Measurements from ENCODE around the gene CTBP2.
A peak's percentile ranks its signal among the peaks of the same experiment; 100 is the strongest.

CTBP2 gene

GRCh38 chr10:125159932-125160855 lies at the start of gene CTBP2:
Gene CTBP2, minus strand, starts transcription at chr10:125160563.
- DNase-seq = no peak

GRCh38 chr10:125209591-125210355 lies 49.4 kb upstream of the CTBP2 start:
- no peak for DNase-seq

DNA sequence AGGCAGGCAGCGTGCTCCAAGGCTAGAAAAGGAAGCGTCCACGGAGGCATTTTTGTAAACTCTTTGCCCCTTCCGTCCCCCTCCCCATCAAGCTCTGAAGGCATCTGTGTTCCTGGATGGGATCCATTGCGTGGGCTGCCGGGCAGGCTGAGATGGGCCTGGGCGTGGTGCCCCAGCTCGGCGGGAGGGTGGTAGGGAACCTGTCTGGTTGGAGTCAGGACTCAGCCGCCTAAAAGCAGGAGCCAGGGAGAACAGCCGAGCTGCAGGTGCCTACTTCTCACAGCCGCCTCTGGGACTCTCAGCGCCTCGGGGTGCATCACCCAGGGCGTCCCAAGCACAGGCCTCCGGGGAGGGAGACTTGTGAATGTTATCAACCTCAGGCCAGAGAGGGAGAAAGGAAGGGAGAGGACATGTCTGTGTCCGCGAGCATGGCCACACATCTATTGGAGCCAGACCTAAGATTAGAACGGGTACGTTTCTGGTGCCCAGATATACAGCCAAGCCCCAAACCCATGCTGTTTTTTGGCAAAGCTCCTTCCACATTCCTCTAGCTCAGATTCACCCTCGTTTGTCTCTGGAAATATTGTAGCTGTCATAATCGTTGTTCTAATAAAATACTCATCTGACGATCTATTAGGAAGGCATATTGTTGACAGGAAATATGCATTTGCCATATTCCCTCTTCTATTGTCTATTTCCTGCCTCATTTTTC lies 48.6 kb upstream of the CTBP2 start:
- DNase-seq = no peak

- DNase-seq = no peak
Observed at GRCh38 chr10:125206623-125207022, 46.3 kb upstream of the CTBP2 start.

DNA sequence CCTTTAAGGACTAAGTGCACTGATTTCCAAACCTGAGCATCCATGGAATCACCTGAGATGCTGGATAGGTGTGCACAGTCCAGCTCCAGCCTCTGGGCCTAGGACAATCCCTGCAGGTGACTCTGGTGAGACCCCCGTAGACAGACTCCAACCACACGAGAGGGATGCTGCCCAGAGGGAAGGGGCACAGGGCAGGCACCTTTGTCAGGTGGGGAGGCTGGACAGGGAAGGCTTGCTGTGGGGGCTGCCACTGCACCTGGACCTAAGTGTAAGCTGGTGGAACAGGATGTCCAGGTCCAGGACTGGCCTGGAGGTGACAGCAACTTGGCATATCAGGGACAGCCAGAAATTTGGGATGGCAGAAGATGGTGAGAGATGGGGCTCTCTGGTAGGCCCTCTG lies 45.1 kb upstream of the CTBP2 start:
- no peak for DNase-seq

GRCh38 chr10:125204400-125204799 lies 44.0 kb upstream of the CTBP2 start:
- DNase-seq = no peak

- DNase-seq = no peak
Observed at GRCh38 chr10:125203186-125203800, 42.9 kb upstream of the CTBP2 start.

DNA sequence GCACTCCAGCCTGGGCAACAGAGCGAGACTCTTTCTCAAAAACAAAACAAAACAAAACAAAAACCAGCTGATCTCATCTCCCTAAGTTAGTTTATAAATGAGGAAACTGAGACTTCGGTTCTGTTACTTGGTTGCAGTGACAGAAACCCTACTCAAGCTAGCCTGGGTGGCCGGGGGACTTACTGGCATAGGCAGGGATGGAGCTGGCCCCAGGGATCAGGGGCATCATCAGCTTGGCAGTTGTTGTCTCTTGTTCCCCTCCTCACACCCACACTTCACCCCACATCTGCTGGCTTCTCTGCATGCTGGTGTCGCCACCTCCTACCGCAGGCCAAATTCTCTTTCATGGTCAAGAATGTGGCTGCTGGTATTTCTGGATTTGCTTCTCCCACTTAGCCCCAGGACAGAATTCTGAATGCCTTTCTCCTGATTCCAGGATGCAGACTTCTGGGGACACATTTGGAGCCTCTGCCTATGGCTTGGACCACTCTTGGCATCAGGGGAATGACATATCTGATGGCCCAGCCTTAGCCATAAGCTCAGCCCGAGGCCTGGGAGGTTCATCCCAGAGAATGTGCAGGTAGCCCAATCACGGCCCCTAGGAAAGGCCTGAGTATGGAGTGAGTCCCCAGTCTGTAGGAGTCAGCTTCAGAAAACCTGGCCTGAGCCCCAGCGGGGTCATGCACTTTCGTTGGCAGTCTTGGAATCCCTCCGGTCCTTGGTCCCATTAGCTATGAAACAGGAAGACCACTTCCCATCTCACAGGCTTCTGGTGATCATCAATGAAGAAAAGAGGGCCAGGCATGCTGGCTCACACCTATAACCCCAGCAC lies 41.6 kb upstream of the CTBP2 start:
- DNase-seq = no peak

DNA sequence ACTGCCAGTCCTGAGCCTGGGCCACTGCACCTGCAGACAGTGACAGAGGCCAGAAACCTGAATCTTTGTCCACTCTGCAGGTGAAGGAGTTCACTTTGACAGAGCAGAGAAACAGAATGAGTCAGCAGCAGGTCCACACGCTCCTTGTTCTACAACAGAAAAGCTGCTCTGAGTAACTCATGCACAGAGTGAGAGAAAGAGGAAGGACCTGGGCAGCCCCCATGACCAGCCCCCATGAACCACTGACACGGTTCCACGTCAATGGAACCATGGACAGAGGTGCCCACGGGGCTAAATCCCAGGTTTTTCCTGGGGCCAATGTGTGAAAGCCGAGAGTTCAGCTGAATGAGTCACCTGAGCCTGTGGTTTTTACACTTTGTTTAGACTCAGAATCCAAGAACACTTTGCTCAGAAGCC lies 40.8 kb upstream of the CTBP2 start:
- peak; percentile 73 for DNase-seq

DNA sequence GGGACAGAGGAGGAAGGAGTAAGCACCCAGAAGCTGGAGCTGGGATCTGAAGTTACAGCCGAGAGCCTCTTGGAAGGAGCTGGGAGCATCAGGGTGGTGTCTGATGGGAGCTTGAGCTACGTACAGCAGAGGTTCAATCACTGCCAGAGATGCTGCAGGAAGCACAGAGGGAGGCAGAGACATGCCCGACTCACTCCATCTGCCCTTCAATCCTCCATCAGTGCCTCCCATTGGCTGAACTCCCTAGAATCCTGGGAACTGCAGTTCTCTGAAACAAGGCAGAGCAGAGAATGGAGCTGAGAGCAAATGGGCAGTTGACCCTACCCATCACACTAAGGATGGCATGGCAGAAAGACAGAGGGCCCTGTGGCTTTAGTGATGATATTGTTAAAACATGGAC lies 40.0 kb upstream of the CTBP2 start:
- DNase-seq = no peak

DNA sequence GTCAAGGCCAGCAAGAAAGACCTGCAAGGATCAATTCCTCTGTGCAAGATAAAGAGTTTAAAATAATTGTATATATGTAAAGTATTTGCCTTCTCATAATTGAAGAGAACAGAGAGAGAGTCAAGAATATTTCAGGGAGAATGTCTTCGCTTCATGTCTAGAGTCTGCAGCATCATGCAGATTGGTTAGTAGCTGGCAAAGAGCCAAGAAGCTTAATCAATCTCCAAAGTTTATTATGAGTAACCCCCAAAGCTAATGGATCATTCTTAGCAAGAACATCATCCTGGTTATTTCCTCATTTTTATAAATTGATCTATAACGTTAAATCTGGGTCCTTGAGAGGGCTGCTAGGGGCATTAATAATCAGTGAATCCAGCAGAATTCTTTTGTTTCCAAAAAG lies 38.9 kb upstream of the CTBP2 start:
- DNase-seq = no peak

DNA sequence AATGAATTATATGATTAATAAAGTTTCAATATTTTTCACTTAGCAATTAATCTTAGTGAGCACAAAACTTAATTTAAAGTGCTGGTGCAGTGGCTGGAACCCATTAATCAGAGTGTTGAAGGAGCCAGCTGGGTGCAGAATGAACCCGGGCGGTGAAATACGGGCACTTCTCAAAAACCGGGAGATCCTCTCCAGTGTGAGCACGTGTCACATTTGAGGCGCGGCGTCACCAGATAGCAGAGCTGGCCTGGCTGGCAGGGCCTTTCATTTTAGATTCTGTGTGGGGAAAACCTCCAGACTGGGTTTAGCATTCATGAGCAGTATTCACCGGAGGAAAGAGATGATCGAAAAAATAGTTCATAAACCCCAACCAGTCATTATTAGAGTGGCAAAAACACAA lies 34.5 kb upstream of the CTBP2 start:
- no peak for DNase-seq

DNA sequence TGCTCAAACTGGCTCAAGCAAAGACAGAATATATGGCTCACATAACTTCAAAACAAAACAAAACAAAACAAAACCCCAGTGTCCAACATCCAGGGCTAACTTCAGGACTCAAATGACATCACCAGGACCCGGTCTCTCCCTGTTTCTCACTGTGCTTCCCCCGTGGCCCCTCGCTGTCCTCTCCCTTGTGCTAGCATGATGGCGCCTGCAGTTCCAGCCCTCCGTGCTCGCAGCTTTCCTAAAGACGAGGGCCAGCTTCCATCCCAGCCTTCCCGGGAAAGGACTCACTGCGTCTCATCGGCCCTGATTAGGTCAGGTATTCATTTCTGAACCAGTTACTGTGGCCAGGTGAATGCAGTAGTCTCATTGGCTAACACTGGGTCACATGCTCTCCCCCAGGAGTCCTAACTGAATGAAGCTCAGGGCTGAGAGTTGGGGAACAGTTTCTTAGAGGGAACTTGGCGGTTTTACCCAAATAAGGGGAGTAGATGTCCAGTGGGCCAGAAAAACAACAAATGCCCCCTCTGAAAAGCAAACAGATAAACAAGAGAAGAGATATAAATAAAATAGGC lies 33.0 kb upstream of the CTBP2 start:
- DNase-seq = no peak

- DNase-seq = no peak
Observed at GRCh38 chr10:125192620-125193019, 32.3 kb upstream of the CTBP2 start.

- DNase-seq = no peak
Observed at GRCh38 chr10:125192005-125192404, 31.6 kb upstream of the CTBP2 start.

DNA sequence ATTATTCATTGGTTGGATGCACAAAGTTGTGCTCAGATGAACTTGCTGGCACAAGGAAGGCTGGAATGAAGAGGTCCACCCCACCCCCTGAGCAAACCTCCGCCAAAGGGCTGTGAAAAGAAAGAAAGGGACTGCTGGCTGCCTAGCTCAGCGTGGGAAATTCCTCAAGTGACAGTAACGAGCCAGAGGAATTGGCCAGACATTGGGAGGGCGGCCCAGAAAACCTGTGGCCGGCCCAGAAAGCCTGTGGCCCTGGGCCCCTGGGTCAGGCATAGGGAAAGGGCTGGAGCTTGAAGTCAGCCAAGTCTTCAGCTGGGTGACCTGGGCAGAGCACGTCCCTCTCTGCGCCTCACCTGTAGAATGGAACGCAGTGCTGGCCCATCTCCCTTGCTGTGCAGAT lies 30.6 kb upstream of the CTBP2 start:
- no peak for DNase-seq

- DNase-seq = no peak
Observed at GRCh38 chr10:125190414-125190813, 30.1 kb upstream of the CTBP2 start.

DNA sequence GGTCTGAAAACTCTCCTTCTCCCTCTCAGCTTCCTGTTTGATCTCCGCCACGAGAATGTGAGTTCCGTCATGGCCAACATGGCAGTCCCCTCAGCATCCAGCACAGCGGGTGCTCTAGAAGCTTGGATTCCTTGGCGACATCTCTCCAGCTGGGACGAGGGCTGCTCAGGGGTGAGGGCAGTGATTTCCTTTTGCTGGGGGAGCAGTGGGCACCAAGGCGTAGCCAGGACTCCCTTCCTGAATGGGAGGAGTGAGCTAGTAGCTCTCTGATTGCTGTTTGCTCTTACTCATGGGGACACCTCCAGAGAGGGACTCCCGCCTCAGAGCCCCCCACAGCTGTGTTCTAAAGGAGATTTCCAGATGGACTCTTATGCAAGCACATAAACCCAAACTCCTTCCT lies 28.8 kb upstream of the CTBP2 start:
- DNase-seq = no peak

DNA sequence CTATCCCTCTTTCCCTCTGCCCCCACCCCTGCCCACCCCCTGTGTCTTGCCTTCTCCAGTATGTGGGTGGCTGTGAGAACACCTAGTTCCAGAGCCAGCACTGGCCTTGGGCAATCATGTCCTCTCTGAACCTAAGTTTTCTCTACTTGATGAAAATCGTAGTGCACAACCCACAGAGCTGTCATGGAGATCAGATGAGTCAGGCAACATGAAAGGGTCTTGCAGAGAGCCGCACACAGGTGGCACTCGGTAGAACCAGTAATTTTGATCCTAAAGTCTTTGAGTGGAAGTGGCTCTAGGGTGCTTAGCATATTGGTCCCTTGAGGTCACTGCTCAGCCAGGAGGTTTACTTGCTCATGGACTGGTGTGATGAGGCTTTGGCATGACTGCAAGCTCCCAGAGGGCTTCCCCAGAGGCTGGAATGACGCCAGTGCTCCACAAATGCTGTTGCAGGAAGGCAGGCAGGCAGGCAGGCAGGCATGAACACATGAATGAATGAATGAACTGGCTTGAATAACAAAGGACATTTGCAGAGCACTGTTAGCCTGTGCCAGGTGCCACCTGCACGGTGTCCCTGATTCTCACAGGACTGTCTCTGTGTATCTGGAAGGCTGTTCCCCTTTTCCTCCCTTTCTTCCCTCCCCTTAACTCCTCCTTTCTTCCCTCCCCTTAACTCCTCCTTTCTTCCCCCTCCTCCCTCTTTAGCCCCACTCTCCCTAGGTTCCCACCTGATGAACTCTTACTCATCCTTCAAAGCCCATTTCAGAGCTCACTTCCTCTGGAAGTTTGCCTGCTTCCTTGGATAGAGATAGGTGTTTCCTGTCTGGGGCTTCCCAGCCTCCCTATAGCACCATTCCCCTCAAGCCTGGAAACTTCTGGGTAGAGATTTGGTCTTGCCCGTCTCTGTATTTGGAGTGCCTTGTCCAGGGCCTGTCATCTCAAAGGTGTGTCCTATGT lies 27.2 kb upstream of the CTBP2 start:
- no peak for DNase-seq

DNA sequence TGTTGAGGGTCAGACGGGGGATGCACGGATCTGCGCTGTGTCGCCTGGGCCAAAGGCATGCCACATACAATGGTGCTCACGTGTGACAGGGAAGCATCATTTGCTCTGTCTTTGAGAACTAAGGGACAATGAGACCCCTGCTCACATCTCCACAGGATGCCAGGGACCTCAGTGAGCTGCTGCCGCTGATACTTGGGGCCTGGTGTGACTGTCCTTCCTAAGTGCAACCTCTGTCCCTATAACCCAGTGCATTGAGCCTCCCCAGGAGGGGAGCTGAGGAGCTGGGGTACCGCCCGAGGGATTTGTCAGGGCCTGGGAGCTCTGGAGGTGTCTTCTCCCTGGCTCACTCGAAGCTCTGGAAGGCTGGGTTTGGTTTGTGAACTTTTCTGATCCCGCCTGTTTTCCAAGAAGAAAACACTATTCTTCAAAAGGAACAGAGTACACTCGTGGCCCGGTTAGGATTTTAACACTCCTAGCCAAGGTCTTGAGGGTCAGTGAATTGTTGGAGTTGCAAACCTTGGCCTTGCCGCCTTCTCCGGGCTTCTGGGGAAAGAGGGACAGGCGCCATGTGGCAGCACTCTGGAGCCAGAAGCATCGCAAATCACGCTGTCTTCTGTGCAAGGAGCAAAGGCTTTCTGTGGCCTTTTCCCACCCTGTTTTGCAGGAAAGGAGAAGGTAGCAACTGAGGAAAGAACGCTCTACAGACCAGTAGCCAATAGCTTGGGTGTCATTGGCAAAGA lies 26.2 kb upstream of the CTBP2 start:
- DNase-seq = no peak
